HepG2 (cell line): Measurements from ENCODE around the gene ZNF189. TPM values are rescaled to one million over a fixed set of nuclear protein-coding genes. Genes with fewer than 3 reads are reported as not detected.

Source experiments
- AHR ChIP-seq: IDR thresholded peaks from 2 replicates; pipeline ENCODE4 v1.6.1; 2018; ENCODE audit warnings: missing genetic modification reagents, missing compliant biosample characterization
- AKAP8 ChIP-seq: sonication (generic); formaldehyde crosslinking; IDR thresholded peaks from 2 replicates; pipeline ENCODE4 v1.5.1; 2020; ENCODE audit warnings: mild to moderate bottlenecking, missing genetic modification reagents
- BRD4 ChIP-seq: sonication (generic); formaldehyde crosslinking; IDR thresholded peaks from 2 replicates; pipeline ENCODE4 v1.4.0; 2020; ENCODE audit warnings: missing genetic modification reagents
- DPF2 ChIP-seq: sonication (generic); formaldehyde crosslinking; IDR thresholded peaks from 2 replicates; pipeline ENCODE4 v1.4.0; 2020; ENCODE audit warnings: mild to moderate bottlenecking, low read depth, missing genetic modification reagents, borderline replicate concordance
- ETV6 ChIP-seq: sonication (generic); formaldehyde crosslinking; conservative IDR thresholded peaks from 2 replicates; pipeline ENCODE4 v1.4.0; 2020; ENCODE audit warnings: missing genetic modification reagents
- IKZF1 ChIP-seq: fragments of 450-650 bp; IDR thresholded peaks from 2 replicates; pipeline ENCODE4 v1.7.1; 2016
- MIER2 ChIP-seq: IDR thresholded peaks from 2 replicates; pipeline ENCODE4 v1.6.1; 2016; ENCODE audit warnings: missing biosample characterization, missing genetic modification reagents
- MZF1 ChIP-seq: sonication (generic); formaldehyde crosslinking; IDR thresholded peaks from 2 replicates; pipeline ENCODE4 v1.8.1; 2023; ENCODE audit warnings: mild to moderate bottlenecking, missing genetic modification reagents, borderline replicate concordance
- POLR2AphosphoS5 ChIP-seq: IDR thresholded peaks from 2 replicates; pipeline ENCODE4 v1.6.1; 2012; ENCODE audit warnings: low read depth, low read length
- RXRB ChIP-seq: IDR thresholded peaks from 2 replicates; pipeline ENCODE4 v1.6.1; 2016; ENCODE audit warnings: borderline replicate concordance, missing genetic modification reagents, missing compliant biosample characterization
- SCMH1 ChIP-seq: sonication (generic); formaldehyde crosslinking; IDR thresholded peaks from 2 replicates; pipeline ENCODE4 v1.9.0; 2021; ENCODE audit warnings: missing genetic modification reagents, mild to moderate bottlenecking, borderline replicate concordance
- SNAPC4 ChIP-seq: sonication (generic); formaldehyde crosslinking; IDR thresholded peaks from 2 replicates; pipeline ENCODE4 v1.4.0; 2020; ENCODE audit warnings: mild to moderate bottlenecking, missing genetic modification reagents
- SPEN ChIP-seq: sonication (generic); formaldehyde crosslinking; IDR thresholded peaks from 2 replicates; pipeline ENCODE4 v1.5.1; 2020; ENCODE audit warnings: low read depth, mild to moderate bottlenecking, missing genetic modification reagents
- STAG1 ChIP-seq: sonication (generic); formaldehyde crosslinking; IDR thresholded peaks from 2 replicates; pipeline ENCODE4 v1.4.0; 2020; ENCODE audit warnings: missing genetic modification reagents
- TEAD2 ChIP-seq: sonication (generic); formaldehyde crosslinking; IDR thresholded peaks from 2 replicates; pipeline ENCODE4 v1.9.0; 2021; ENCODE audit warnings: missing genetic modification reagents
- TOE1 ChIP-seq: sonication (generic); formaldehyde crosslinking; IDR thresholded peaks from 2 replicates; pipeline ENCODE4 v1.4.0; 2020; ENCODE audit warnings: mild to moderate bottlenecking, missing genetic modification reagents
- XBP1 ChIP-seq: sonication (generic); formaldehyde crosslinking; IDR thresholded peaks from 2 replicates; pipeline ENCODE4 v1.5.0; 2020; ENCODE audit warnings: missing genetic modification reagents
- ZKSCAN5 ChIP-seq: sonication (generic); formaldehyde crosslinking; IDR thresholded peaks from 2 replicates; pipeline ENCODE4 v1.5.1; 2020; ENCODE audit warnings: mild to moderate bottlenecking, missing genetic modification reagents
- ZNF10 ChIP-seq: sonication (generic); formaldehyde crosslinking; IDR thresholded peaks from 2 replicates; pipeline ENCODE4 v1.4.0; 2020; ENCODE audit warnings: mild to moderate bottlenecking, low read depth, missing genetic modification reagents, borderline replicate concordance
- ZNF563 ChIP-seq: sonication (generic); formaldehyde crosslinking; IDR thresholded peaks from 2 replicates; pipeline ENCODE4 v1.8.0; 2022; ENCODE audit warnings: mild to moderate bottlenecking, moderate library complexity, missing genetic modification reagents
- ZSCAN21 ChIP-seq: sonication (generic); formaldehyde crosslinking; IDR thresholded peaks from 2 replicates; pipeline ENCODE4 v1.8.0; 2022; ENCODE audit warnings: mild to moderate bottlenecking, missing genetic modification reagents, moderate library complexity, borderline replicate concordance
- polyA plus RNA-seq, 8 experiments: library from polyadenylated mRNA; depleted of rRNA in 3 of 8; stranded (reverse) in 7 of 8; unstranded in 1 of 8; fragments of >200 nt; fragmentation: Illumina TruSeq in 4 of 8; extraction: Trizol in 4 of 8; gene quantifications; 2 replicates each; pipeline versions ENCODE4 v1.2.1 to v1.2.3, GENCODE V29; 2011 to 2016; ENCODE audit warnings: low read depth in 4 of 8, missing spikeins in 1 of 8, mixed read lengths in 1 of 8; ENCODE audit not compliant: insufficient read depth in 1 of 8
- total RNA-seq, 5 experiments: library from RNA; depleted of rRNA; stranded (reverse); fragments of >200 nt; fragmentation: Illumina TruSeq; extraction: Trizol; gene quantifications; 2 replicates each; pipeline ENCODE4 v1.2.3, GENCODE V29; 2016; ENCODE audit warnings: low read depth in 1 of 5
- TF ChIP-seq, protein P1 (sequence below): fragments of 450-650 bp; IDR thresholded peaks from 2 replicates; pipeline ENCODE4 v1.6.1; 2016
- TF ChIP-seq, protein P2 (sequence below): sonication (generic); formaldehyde crosslinking; IDR thresholded peaks from 2 replicates; pipeline ENCODE4 v1.8.1; 2023; ENCODE audit warnings: mild to moderate bottlenecking, moderate library complexity, missing genetic modification reagents

Gene ZNF189
- total and polyA plus RNA-seq, 2 of the 13 experiments (the other 11 are each of a cell fraction or from before 2014, with no cell fraction given), result 8.4 to 50.0 TPM

DNA sequence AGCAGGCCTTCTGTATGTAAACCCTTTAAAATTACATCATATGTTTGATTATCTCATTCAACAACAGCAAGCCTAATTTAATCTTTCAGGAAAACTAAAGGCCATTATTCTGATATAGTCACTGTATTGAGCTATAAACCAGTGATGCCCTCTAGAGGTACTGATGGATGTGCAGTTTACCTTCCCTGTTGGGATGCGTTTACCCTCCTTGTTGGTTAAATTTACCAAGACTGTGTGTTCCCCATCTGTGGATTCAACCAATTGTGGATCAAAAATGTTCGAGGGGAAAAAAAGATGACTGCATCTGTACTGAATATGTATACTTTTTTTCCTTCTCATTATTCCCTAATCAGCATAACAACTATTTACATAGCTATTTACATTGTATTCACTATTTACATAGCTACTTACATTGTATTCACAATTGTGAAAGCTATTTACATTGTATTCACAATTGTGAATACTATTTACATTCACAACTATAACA lies 10.1 kb upstream of the ZNF189 start (continued):
- TF ChIP-seq, protein P1, sequence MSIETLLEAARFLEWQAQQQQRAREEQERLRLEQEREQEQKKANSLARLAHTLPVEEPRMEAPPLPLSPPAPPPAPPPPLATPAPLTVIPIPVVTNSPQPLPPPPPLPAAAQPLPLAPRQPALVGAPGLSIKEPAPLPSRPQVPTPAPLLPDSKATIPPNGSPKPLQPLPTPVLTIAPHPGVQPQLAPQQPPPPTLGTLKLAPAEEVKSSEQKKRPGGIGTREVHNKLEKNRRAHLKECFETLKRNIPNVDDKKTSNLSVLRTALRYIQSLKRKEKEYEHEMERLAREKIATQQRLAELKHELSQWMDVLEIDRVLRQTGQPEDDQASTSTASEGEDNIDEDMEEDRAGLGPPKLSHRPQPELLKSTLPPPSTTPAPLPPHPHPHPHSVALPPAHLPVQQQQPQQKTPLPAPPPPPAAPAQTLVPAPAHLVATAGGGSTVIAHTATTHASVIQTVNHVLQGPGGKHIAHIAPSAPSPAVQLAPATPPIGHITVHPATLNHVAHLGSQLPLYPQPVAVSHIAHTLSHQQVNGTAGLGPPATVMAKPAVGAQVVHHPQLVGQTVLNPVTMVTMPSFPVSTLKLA, result no peak
- TF ChIP-seq MZF1 (CRISPR knock-in tag), result no peak
- TF ChIP-seq POLR2AphosphoS5, result no peak
- TF ChIP-seq ZSCAN21 (CRISPR knock-in tag), result no peak
- TF ChIP-seq AKAP8 (CRISPR knock-in tag), result no peak
- no peak for TF ChIP-seq MIER2
- no peak for TF ChIP-seq RXRB (CRISPR knock-in tag)
- no peak for TF ChIP-seq ZNF10 (CRISPR knock-in tag)
- no peak for TF ChIP-seq XBP1
- no peak for TF ChIP-seq AHR (CRISPR knock-in tag)
- TF ChIP-seq IKZF1, result no peak
- no peak for TF ChIP-seq SCMH1
- no peak for TF ChIP-seq BRD4 (CRISPR knock-in tag)
- no peak for TF ChIP-seq ZNF563 (CRISPR knock-in tag)
- peak; percentile 79 for TF ChIP-seq STAG1 (CRISPR knock-in tag)
- TF ChIP-seq DPF2 (CRISPR knock-in tag), result 0 out of 2 replicates have a peak, but pooled peaks have one; percentile 25
- no peak for TF ChIP-seq SNAPC4 (CRISPR knock-in tag)
- no peak for TF ChIP-seq SPEN (CRISPR knock-in tag)
- TF ChIP-seq TOE1 (CRISPR knock-in tag), result no peak
- TF ChIP-seq ZKSCAN5 (CRISPR knock-in tag), result no peak
- no peak for TF ChIP-seq TEAD2 (CRISPR knock-in tag)
- TF ChIP-seq ETV6 (CRISPR knock-in tag), result no peak
- TF ChIP-seq, protein P2, sequence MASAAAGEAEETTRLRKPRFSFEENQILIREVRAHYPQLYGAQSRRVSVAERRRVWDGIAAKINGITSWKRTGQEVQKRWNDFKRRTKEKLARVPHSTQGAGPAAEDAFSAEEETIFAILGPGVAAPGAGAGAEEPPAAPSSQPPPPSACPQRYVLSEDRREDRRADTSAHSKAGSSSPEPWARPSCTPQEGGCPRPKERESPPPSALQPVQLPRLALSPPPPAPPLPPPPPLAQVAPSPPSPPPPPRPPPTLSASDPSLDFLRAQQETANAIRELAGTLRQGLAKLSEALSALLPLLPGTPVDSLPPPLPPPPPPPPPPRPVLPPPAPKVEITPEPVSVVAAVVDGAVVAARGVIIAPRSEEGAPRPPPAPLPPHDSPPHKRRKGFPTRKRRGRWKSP (CRISPR knock-in tag), result no peak
